GM04503 (cell line): ENCODE results near the gene SNX1.
"Not testable (repeated sequence)": the region's sequence is repeated elsewhere in the genome, so short reads cannot be mapped to it uniquely, and the experiment has no call there.

Source experiments
- DNase-seq: peaks from one replicate; pipeline ENCODE4 v3.0.0-alpha.2; 2012; ENCODE audit warnings: low read depth

The SNX1 gene

GRCh38 chr15:64117759-64118487 lies 22.1 kb downstream of the SNX1 start:
- DNase-seq: no peak

GRCh38 chr15:64120322-64120721 lies 24.5 kb downstream of the SNX1 start:
- DNase-seq: not testable (repeated sequence)

GRCh38 chr15:64121614-64122013 lies 25.8 kb downstream of the SNX1 start:
- no peak for DNase-seq

- no peak for DNase-seq
These were observed 26.7 kb downstream of the SNX1 start for GRCh38 chr15:64122444-64122843.

- no peak for DNase-seq
These were observed 27.2 kb downstream of the SNX1 start for GRCh38 chr15:64122936-64123351.

GRCh38 chr15:64125978-64126377 lies 30.2 kb downstream of the SNX1 start:
- no peak for DNase-seq

GRCh38 chr15:64127521-64128270 lies 31.9 kb downstream of the SNX1 start:
- DNase-seq: no peak

- no peak for DNase-seq
These were observed 34.4 kb downstream of the SNX1 start for GRCh38 chr15:64130159-64130558.

GRCh38 chr15:64131547-64131946 lies 35.8 kb downstream of the SNX1 start:
- no peak for DNase-seq

GRCh38 chr15:64132217-64132616 lies 36.4 kb downstream of the SNX1 start:
- DNase-seq: no peak

GRCh38 chr15:64133623-64134344 lies 38.0 kb downstream of the SNX1 start:
- DNase-seq: no peak

- no peak for DNase-seq
These were observed 38.6 kb downstream of the SNX1 start for GRCh38 chr15:64134345-64134829.

- no peak for DNase-seq
These were observed 40.6 kb downstream of the SNX1 start for GRCh38 chr15:64136347-64136746.

GRCh38 chr15:64137226-64137833 lies 41.5 kb downstream of the SNX1 start:
- no peak for DNase-seq

- DNase-seq: no peak
These were observed 42.7 kb downstream of the SNX1 start for GRCh38 chr15:64138331-64138941.

- no peak for DNase-seq
These were observed 46.2 kb downstream of the SNX1 start for GRCh38 chr15:64141798-64142512.

GRCh38 chr15:64143276-64143675 lies 47.5 kb downstream of the SNX1 start:
- no peak for DNase-seq

- no peak for DNase-seq
These were observed 48.4 kb downstream of the SNX1 start for GRCh38 chr15:64144192-64144564.

- DNase-seq: no peak
These were observed 48.9 kb downstream of the SNX1 start for GRCh38 chr15:64144565-64145281.

GRCh38 chr15:64146041-64146440 lies 50.3 kb downstream of the SNX1 start:
- DNase-seq: no peak

GRCh38 chr15:64146520-64146884 lies 50.7 kb downstream of the SNX1 start:
- no peak for DNase-seq
